ENCODE measurements around the gene URB2. TPM values are rescaled to one million over a fixed set of nuclear protein-coding genes. Genes with fewer than 3 reads are reported as not detected.
A peak's percentile ranks its signal among the peaks of the same experiment; 100 is the strongest.

Gene URB2
- total RNA-seq, 1 experiment from 2014 or later, result 14.1 TPM

- DNase-seq, result no peak
- peaks cover 29% of the 10 kb centered on the region; the same call in 1 of the 2 replicates for H3K36me3 ChIP-seq (ENCODE audit: insufficient read depth, low read length)
Measured at GRCh38 chr1:229629261-229629660, 3.2 kb downstream of the URB2 start.

GRCh38 chr1:229631148-229631547 is 5.1 kb downstream of the URB2 start:
- no peak for DNase-seq
- Histone ChIP-seq H3K79me2 (ENCODE audit: low read length) (peaks cover 97% of the 10 kb centered on the region), H3K4me2 (ENCODE audit: low read depth, low read length, poor library complexity, severe bottlenecking) (no peak overlapping the region), H4K20me1 (ENCODE audit: insufficient read depth, low read depth, low read length) (peaks cover 14% of the 10 kb centered on the region; the same call in 1 of the 2 replicates), H3K4me1 (ENCODE audit: low read length) (peaks cover 16% of the 10 kb centered on the region), H3K27ac (ENCODE audit: low read length) (no peak overlapping the region), H3K9me3 (ENCODE audit: low read length) (no peaks in the 10 kb centered on the region), H3K36me3 (ENCODE audit: insufficient read depth, low read length) (peaks cover 46% of the 10 kb centered on the region), H3K4me3 (ENCODE audit: low read length) (no peak overlapping the region), H2AFZ (ENCODE audit: low read length) (no peak overlapping the region), H3K9ac (ENCODE audit: low read length) (no peak overlapping the region), H3K27me3 (ENCODE audit: low read length) (no peaks in the 10 kb centered on the region), H3K9me2 (replicated peaks; ENCODE audit: insufficient read depth, low read length) (no peaks in the 10 kb centered on the region)

More at GRCh38 chr1:229629261-229629660, 3.2 kb downstream of the URB2 start:
- peaks cover 3% of the 10 kb centered on the region; the same call in 1 of the 2 replicates for H4K20me1 ChIP-seq (ENCODE audit: insufficient read depth, low read depth, low read length)
- no peak overlapping the region for H3K9ac ChIP-seq (ENCODE audit: low read length)
- H2AFZ ChIP-seq (ENCODE audit: low read length), result no peak overlapping the region
- no peak overlapping the region for H3K4me3 ChIP-seq (ENCODE audit: low read length)
- H3K79me2 ChIP-seq (ENCODE audit: low read length), result peaks cover 91% of the 10 kb centered on the region
- H3K27ac ChIP-seq (ENCODE audit: low read length), result no peak overlapping the region
- H3K4me2 ChIP-seq (ENCODE audit: low read depth, low read length, poor library complexity, severe bottlenecking), result no peak overlapping the region
- H3K27me3 ChIP-seq (ENCODE audit: low read length), result no peaks in the 10 kb centered on the region
- H3K4me1 ChIP-seq (ENCODE audit: low read length), result peaks cover 20% of the 10 kb centered on the region
- H3K9me2 ChIP-seq (replicated peaks; ENCODE audit: insufficient read depth, low read length), result no peaks in the 10 kb centered on the region
- H3K9me3 ChIP-seq (ENCODE audit: low read length), result no peaks in the 10 kb centered on the region

DNA sequence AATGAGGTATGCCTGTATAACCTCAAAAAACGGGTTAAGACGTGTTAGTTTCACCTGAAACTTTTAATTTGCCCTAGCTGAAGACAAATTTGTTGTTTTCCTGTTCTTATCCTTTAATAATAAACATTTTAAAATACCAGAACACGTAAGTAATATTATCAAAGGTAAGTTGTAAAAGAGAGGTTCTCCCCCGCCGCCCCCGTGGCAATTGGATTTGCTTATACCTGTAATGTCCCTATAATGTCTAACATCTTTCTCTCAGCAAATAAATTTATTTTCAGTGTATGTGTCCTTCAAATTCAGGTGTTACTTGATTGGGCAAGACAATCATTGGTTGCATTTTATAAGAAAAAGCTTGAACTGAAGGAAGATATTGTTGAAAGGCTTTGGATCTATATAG is 5.9 kb downstream of the URB2 start:
- peaks cover 97% of the 10 kb centered on the region for H3K79me2 ChIP-seq (ENCODE audit: low read length)
- H3K4me1 ChIP-seq (ENCODE audit: low read length), result peaks cover 16% of the 10 kb centered on the region
- no peak overlapping the region for H2AFZ ChIP-seq (ENCODE audit: low read length)
- no peak overlapping the region for H3K4me2 ChIP-seq (ENCODE audit: low read depth, low read length, poor library complexity, severe bottlenecking)
- DNase-seq, result no peak
- no peak overlapping the region for H3K27ac ChIP-seq (ENCODE audit: low read length)
- H3K9me3 ChIP-seq (ENCODE audit: low read length), result no peaks in the 10 kb centered on the region
- no peak overlapping the region for H3K9ac ChIP-seq (ENCODE audit: low read length)
- no peak overlapping the region for H3K4me3 ChIP-seq (ENCODE audit: low read length)
- peaks cover 54% of the 10 kb centered on the region for H3K36me3 ChIP-seq (ENCODE audit: insufficient read depth, low read length)
- H4K20me1 ChIP-seq (ENCODE audit: insufficient read depth, low read depth, low read length), result peaks cover 20% of the 10 kb centered on the region; the same call in 1 of the 2 replicates
- no peaks in the 10 kb centered on the region for H3K27me3 ChIP-seq (ENCODE audit: low read length)
- no peaks in the 10 kb centered on the region for H3K9me2 ChIP-seq (replicated peaks; ENCODE audit: insufficient read depth, low read length)

GRCh38 chr1:229636042-229636441 is 10.0 kb downstream of the URB2 start:
- no peak overlapping the region for H2AFZ ChIP-seq (ENCODE audit: low read length)
- no peak overlapping the region for H3K27ac ChIP-seq (ENCODE audit: low read length)
- no peak overlapping the region for H3K4me2 ChIP-seq (ENCODE audit: low read depth, low read length, poor library complexity, severe bottlenecking)
- DNase-seq, result no peak
- peaks cover 24% of the 10 kb centered on the region; the same call in 1 of the 2 replicates for H4K20me1 ChIP-seq (ENCODE audit: insufficient read depth, low read depth, low read length)
- H3K36me3 ChIP-seq (ENCODE audit: insufficient read depth, low read length), result peaks cover 53% of the 10 kb centered on the region
- H3K4me3 ChIP-seq (ENCODE audit: low read length), result no peak overlapping the region
- no peak overlapping the region for H3K9ac ChIP-seq (ENCODE audit: low read length)
- H3K9me2 ChIP-seq (replicated peaks; ENCODE audit: insufficient read depth, low read length), result no peaks in the 10 kb centered on the region
- H3K79me2 ChIP-seq (ENCODE audit: low read length), result peaks cover 96% of the 10 kb centered on the region
- no peaks in the 10 kb centered on the region for H3K27me3 ChIP-seq (ENCODE audit: low read length)
- H3K4me1 ChIP-seq (ENCODE audit: low read length), result no peaks in the 10 kb centered on the region
- H3K9me3 ChIP-seq (ENCODE audit: low read length), result no peaks in the 10 kb centered on the region

- peaks cover 44% of the 10 kb centered on the region for H3K36me3 ChIP-seq (ENCODE audit: insufficient read depth, low read length)
- H3K9me2 ChIP-seq (replicated peaks; ENCODE audit: insufficient read depth, low read length), result no peaks in the 10 kb centered on the region
- no peak overlapping the region for H2AFZ ChIP-seq (ENCODE audit: low read length)
- DNase-seq, result no peak
- peaks cover 11% of the 10 kb centered on the region for H3K4me1 ChIP-seq (ENCODE audit: low read length)
- H3K79me2 ChIP-seq (ENCODE audit: low read length), result peaks cover 96% of the 10 kb centered on the region
- no peaks in the 10 kb centered on the region for H3K27me3 ChIP-seq (ENCODE audit: low read length)
- H3K27ac ChIP-seq (ENCODE audit: low read length), result no peak overlapping the region
- no peaks in the 10 kb centered on the region for H3K9me3 ChIP-seq (ENCODE audit: low read length)
- H3K9ac ChIP-seq (ENCODE audit: low read length), result no peak overlapping the region
- H4K20me1 ChIP-seq (ENCODE audit: insufficient read depth, low read depth, low read length), result peaks cover 27% of the 10 kb centered on the region
- no peak overlapping the region for H3K4me3 ChIP-seq (ENCODE audit: low read length)
- H3K4me2 ChIP-seq (ENCODE audit: low read depth, low read length, poor library complexity, severe bottlenecking), result no peak overlapping the region
Measured at GRCh38 chr1:229637746-229638145, 11.7 kb downstream of the URB2 start.

- H3K4me2 ChIP-seq (ENCODE audit: low read depth, low read length, poor library complexity, severe bottlenecking), result no peak overlapping the region
- H3K4me3 ChIP-seq (ENCODE audit: low read length), result no peak overlapping the region
- H3K9ac ChIP-seq (ENCODE audit: low read length), result no peak overlapping the region
- H3K27me3 ChIP-seq (ENCODE audit: low read length), result no peaks in the 10 kb centered on the region
- no peak overlapping the region for H3K27ac ChIP-seq (ENCODE audit: low read length)
- H2AFZ ChIP-seq (ENCODE audit: low read length), result no peak overlapping the region
- H3K79me2 ChIP-seq (ENCODE audit: low read length), result peaks cover 94% of the 10 kb centered on the region
- H3K9me3 ChIP-seq (ENCODE audit: low read length), result no peaks in the 10 kb centered on the region
- no peak for DNase-seq
- peaks cover 31% of the 10 kb centered on the region for H4K20me1 ChIP-seq (ENCODE audit: insufficient read depth, low read depth, low read length)
- no peaks in the 10 kb centered on the region for H3K9me2 ChIP-seq (replicated peaks; ENCODE audit: insufficient read depth, low read length)
- peaks cover 31% of the 10 kb centered on the region for H3K4me1 ChIP-seq (ENCODE audit: low read length)
- H3K36me3 ChIP-seq (ENCODE audit: insufficient read depth, low read length), result peaks cover 30% of the 10 kb centered on the region
Measured at GRCh38 chr1:229640455-229640854, 14.4 kb downstream of the URB2 start.

- no peak overlapping the region for H3K4me3 ChIP-seq (ENCODE audit: low read length)
- no peak for DNase-seq
- H3K4me2 ChIP-seq (ENCODE audit: low read depth, low read length, poor library complexity, severe bottlenecking), result no peak overlapping the region
- no peak overlapping the region for H2AFZ ChIP-seq (ENCODE audit: low read length)
- H3K79me2 ChIP-seq (ENCODE audit: low read length), result peaks cover 90% of the 10 kb centered on the region
- H3K9me3 ChIP-seq (ENCODE audit: low read length), result no peaks in the 10 kb centered on the region
- H3K36me3 ChIP-seq (ENCODE audit: insufficient read depth, low read length), result peaks cover 28% of the 10 kb centered on the region
- H3K27ac ChIP-seq (ENCODE audit: low read length), result no peak overlapping the region
- H3K9me2 ChIP-seq (replicated peaks; ENCODE audit: insufficient read depth, low read length), result no peaks in the 10 kb centered on the region
- no peaks in the 10 kb centered on the region for H3K27me3 ChIP-seq (ENCODE audit: low read length)
- peaks cover 27% of the 10 kb centered on the region for H4K20me1 ChIP-seq (ENCODE audit: insufficient read depth, low read depth, low read length)
- H3K9ac ChIP-seq (ENCODE audit: low read length), result no peak overlapping the region
- H3K4me1 ChIP-seq (ENCODE audit: low read length), result peaks cover 31% of the 10 kb centered on the region
Measured at GRCh38 chr1:229641306-229641705, 15.3 kb downstream of the URB2 start.

DNA sequence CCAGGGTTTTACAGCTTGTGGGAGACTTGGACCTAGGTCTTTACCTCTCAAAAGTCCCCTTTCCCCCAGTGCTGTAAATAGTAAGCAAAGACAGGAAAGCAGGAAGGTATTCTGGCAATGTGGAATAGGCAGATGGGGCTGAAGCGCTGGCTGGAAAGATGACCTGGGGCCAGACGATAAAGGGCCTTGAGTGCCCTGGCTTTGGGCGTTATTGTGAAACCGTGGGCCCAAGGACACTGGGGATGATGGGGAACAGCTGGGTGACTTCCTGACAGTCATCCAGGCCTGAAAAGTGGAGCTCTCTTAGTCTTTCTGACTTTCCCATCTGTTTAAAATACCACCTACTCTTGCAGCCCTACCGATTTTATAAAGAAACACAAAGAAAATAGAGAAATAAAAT is 16.3 kb downstream of the URB2 start:
- DNase-seq, result no peak
- Histone ChIP-seq H3K4me1 (ENCODE audit: low read length) (peaks cover 31% of the 10 kb centered on the region), H3K4me2 (ENCODE audit: low read depth, low read length, poor library complexity, severe bottlenecking) (no peak overlapping the region), H3K9me3 (ENCODE audit: low read length) (no peaks in the 10 kb centered on the region), H4K20me1 (ENCODE audit: insufficient read depth, low read depth, low read length) (peaks cover 22% of the 10 kb centered on the region), H3K27me3 (ENCODE audit: low read length) (no peaks in the 10 kb centered on the region), H3K9me2 (replicated peaks; ENCODE audit: insufficient read depth, low read length) (no peaks in the 10 kb centered on the region), H3K9ac (ENCODE audit: low read length) (no peak overlapping the region), H3K27ac (ENCODE audit: low read length) (no peak overlapping the region), H3K4me3 (ENCODE audit: low read length) (no peak overlapping the region), H3K36me3 (ENCODE audit: insufficient read depth, low read length) (peaks cover 19% of the 10 kb centered on the region), H2AFZ (ENCODE audit: low read length) (no peak overlapping the region), H3K79me2 (ENCODE audit: low read length) (peaks cover 79% of the 10 kb centered on the region)

GRCh38 chr1:229642970-229643369 is 16.9 kb downstream of the URB2 start:
- no peak overlapping the region for H3K9ac ChIP-seq (ENCODE audit: low read length)
- no peak overlapping the region for H3K4me3 ChIP-seq (ENCODE audit: low read length)
- H3K79me2 ChIP-seq (ENCODE audit: low read length), result peaks cover 73% of the 10 kb centered on the region
- H3K36me3 ChIP-seq (ENCODE audit: insufficient read depth, low read length), result peaks cover 21% of the 10 kb centered on the region
- no peaks in the 10 kb centered on the region for H3K27me3 ChIP-seq (ENCODE audit: low read length)
- no peaks in the 10 kb centered on the region for H3K9me3 ChIP-seq (ENCODE audit: low read length)
- H4K20me1 ChIP-seq (ENCODE audit: insufficient read depth, low read depth, low read length), result peaks cover 22% of the 10 kb centered on the region
- peak overlapping the region; percentile 37 for H3K4me2 ChIP-seq (ENCODE audit: low read depth, low read length, poor library complexity, severe bottlenecking)
- H2AFZ ChIP-seq (ENCODE audit: low read length), result no peak overlapping the region
- no peak for DNase-seq
- H3K27ac ChIP-seq (ENCODE audit: low read length), result no peak overlapping the region
- H3K4me1 ChIP-seq (ENCODE audit: low read length), result peaks cover 31% of the 10 kb centered on the region
- H3K9me2 ChIP-seq (replicated peaks; ENCODE audit: insufficient read depth, low read length), result no peaks in the 10 kb centered on the region
